Breast epithelium (tissue), 4 donors: Measurements from ENCODE around the gene SRRM5. TPM values are rescaled to one million over a fixed set of nuclear protein-coding genes. Genes with fewer than 3 reads are reported as not detected.
"Not testable (repeated sequence)": the region's sequence is repeated elsewhere in the genome, so short reads cannot be mapped to it uniquely, and the experiment has no call there.

Experiments
- DNase-seq, 2 donors: peaks; one replicate each; pipeline ENCODE4 v3.0.0-alpha.2; 2019; ENCODE audit warnings: low spot score in 2 of 2
- H3K27ac ChIP-seq, 2 donors: fragments of 200-600 bp; sonication (generic) in 1 of 2; one replicate each; pipeline ENCODE4 v1.5.1; 2016 to 2019; ENCODE audit warnings: mild to moderate bottlenecking in 1 of 2
- H3K27me3 ChIP-seq, 2 donors: fragments of 200-600 bp; sonication (generic) in 1 of 2; one replicate each; pipeline versions ENCODE4 v1.5.1 to v1.6.0; 2017 to 2019; ENCODE audit warnings: control low read depth in 1 of 2, mild to moderate bottlenecking in 1 of 2
- H3K36me3 ChIP-seq: fragments of 200-600 bp; one replicate; pipeline ENCODE4 v1.5.1; 2019
- H3K4me1 ChIP-seq, 2 donors: fragments of 200-600 bp; sonication (generic); one replicate each; pipeline ENCODE4 v1.5.1; 2016 to 2019; ENCODE audit warnings: control low read depth in 1 of 2
- H3K4me3 ChIP-seq, 3 donors: fragments of 200-600 bp; sonication (generic); 1 replicate in 2 of 3; 2 replicates in 1 of 3; pipeline ENCODE4 v1.5.1; 2016 to 2019; ENCODE audit warnings: mild to moderate bottlenecking in 3 of 3, moderate library complexity in 2 of 3
- H3K9me3 ChIP-seq, 2 donors: fragments of 200-600 bp; sonication (generic) in 1 of 2; one replicate each; pipeline ENCODE4 v1.5.1; 2016 to 2019; ENCODE audit warnings: control low read depth in 1 of 2
- CTCF ChIP-seq, 3 donors: fragments of 450-650 bp; IDR thresholded peaks; one replicate each; pipeline ENCODE4 v1.5.1; 2016 to 2017; ENCODE audit warnings: antibody characterized with exemption in 3 of 3, mild to moderate bottlenecking in 3 of 3, moderate library complexity in 3 of 3
- POLR2A ChIP-seq: fragments of 450-650 bp; IDR thresholded peaks from one replicate; pipeline ENCODE4 v1.6.1; 2016; ENCODE audit warnings: antibody characterized with exemption, mild to moderate bottlenecking, moderate library complexity
- POLR2AphosphoS5 ChIP-seq, 3 donors: sonication (generic); formaldehyde crosslinking; IDR thresholded peaks; one replicate each; pipeline ENCODE4 v1.6.1; 2017; ENCODE audit warnings: antibody characterized with exemption in 3 of 3
- intact Hi-C: fragments of 100-400 bp; cut with DNase I; formaldehyde crosslinking; loops from one replicate; pipeline ENCODE4 v1.15.1; 2023; ENCODE audit warnings: low total_unique reads
- total RNA-seq, 3 donors: library from RNA; depleted of rRNA; stranded (reverse); fragments of >200 nt; gene quantifications; one replicate each; pipeline ENCODE4 v1.1.0, GENCODE V29; 2016

Gene SRRM5
- total RNA-seq, 3 donors from 2014 or later, result 0.32 to 1.6 (median 0.33) TPM

DNA sequence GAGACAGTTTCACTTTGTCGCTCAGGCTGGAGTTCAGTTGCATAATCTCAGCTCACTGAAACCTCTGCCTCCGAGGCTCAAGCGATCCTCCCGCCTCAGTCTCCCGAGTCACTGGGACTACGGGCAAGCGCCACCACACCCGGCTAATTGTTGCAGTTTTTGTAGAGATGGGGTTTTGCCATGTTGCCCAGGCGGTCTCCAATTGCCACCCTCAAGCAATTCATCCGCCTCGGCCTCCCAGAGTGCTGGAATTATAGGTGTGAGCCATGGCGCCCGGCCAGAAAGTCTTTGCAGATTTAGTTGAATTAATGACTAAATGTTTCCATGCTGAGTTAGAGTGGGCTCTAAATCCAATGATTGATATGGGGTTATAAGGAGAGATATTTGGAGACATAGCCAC lies 32.3 kb downstream of the SRRM5 start:
- no peaks in the 10 kb centered on the region for H3K4me1 ChIP-seq
- H3K36me3 ChIP-seq, result no peaks in the 10 kb centered on the region
- no peak for DNase-seq
- no peak for TF ChIP-seq CTCF (IDR thresholded peaks at IDR 0.05)
- TF ChIP-seq POLR2A, result no peak
- no peak for TF ChIP-seq POLR2AphosphoS5 (IDR thresholded peaks at IDR 0.05)
- no peaks in the 10 kb centered on the region for H3K27me3 ChIP-seq
- no peaks in the 10 kb centered on the region for H3K9me3 ChIP-seq
- no peak overlapping the region for H3K4me3 ChIP-seq
- intact Hi-C loops, result no loop called here
- H3K27ac ChIP-seq, result no peak overlapping the region

DNA sequence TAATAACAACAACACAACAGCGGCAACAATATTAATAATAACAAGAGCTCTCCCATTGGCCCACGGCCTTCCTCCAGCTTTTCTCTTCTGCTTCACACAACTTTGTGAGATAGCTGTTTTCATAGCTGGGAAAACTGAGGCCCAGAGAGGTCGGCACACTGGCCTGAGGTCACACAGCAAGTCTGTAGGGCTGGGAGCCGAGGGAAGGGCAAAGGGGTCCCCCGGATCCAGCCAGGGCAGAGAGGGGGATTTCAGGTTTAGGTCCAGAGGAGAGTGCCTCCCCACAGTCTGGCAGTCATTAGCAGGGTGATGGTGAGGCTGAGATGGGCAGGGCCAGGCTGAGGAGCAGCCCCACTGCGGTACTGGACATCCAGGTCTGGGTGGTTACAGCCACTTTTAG lies 36.7 kb downstream of the SRRM5 start:
- H3K36me3 ChIP-seq, result no peaks in the 10 kb centered on the region
- no peak overlapping the region for H3K27ac ChIP-seq
- H3K27me3 ChIP-seq, result no peaks in the 10 kb centered on the region
- H3K4me3 ChIP-seq, result no peak overlapping the region
- no peaks in the 10 kb centered on the region for H3K9me3 ChIP-seq
- intact Hi-C loops, result no loop called here
- DNase-seq, result no peak
- TF ChIP-seq CTCF (IDR thresholded peaks at IDR 0.05), result no peak
- TF ChIP-seq POLR2AphosphoS5 (IDR thresholded peaks at IDR 0.05), result no peak
- TF ChIP-seq POLR2A, result no peak
- H3K4me1 ChIP-seq, result no peaks in the 10 kb centered on the region

DNA sequence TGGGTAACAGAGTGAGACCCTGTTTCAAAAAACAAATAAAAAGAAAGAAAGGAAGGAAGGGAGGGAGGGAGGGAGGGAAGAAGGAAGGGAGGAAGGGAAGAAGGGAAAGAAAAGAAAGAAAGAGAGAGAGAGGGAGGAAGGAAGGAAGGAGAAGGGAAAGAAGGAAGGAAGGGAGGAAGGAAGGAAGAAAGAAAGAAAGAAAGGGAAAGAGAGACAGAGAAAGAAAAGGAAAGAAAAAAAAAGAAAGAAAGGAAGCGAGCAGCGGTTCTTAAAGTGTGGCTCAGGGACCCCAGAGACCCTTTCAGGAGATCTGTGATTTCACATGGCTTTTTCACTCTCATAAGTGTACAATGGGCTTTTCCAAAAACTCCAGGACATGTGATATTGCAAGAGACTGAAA lies 37.6 kb downstream of the SRRM5 start:
- Histone ChIP-seq H3K4me1 (no peaks in the 10 kb centered on the region), H3K27ac (no peak overlapping the region), H3K9me3 (no peaks in the 10 kb centered on the region), H3K27me3 (no peaks in the 10 kb centered on the region), H3K4me3 (no peak overlapping the region), H3K36me3 (no peaks in the 10 kb centered on the region)
- intact Hi-C loops, result no loop called here
- DNase-seq, result no peak
- TF ChIP-seq POLR2A (no peak), CTCF (IDR thresholded peaks at IDR 0.05) (no peak), POLR2AphosphoS5 (IDR thresholded peaks at IDR 0.05) (no peak)

DNA sequence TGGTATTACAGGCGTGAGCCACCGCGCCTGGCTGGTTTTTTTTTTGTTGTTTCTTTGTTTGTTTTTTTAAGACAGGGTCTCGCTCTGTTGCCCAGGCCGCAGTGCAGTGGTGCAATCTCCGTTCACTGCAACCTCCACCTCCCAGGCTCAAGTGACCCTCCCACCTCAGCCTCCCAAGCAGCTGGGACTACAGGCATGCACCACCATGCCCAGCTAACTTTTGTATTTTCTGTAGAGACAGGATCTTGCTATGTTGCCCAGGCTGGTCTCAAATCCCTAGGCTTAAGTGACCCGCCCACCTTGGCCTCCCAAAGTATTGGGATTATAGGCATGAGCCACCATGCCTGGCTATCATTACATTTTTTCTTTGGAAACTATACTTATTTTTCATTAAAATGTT lies 38.4 kb downstream of the SRRM5 start:
- H3K9me3 ChIP-seq, H3K4me3 ChIP-seq, H3K27me3 ChIP-seq, intact Hi-C loops, H3K36me3 ChIP-seq, H3K4me1 ChIP-seq, DNase-seq, H3K27ac ChIP-seq: not testable (repeated sequence)

GRCh38 chr19:43651758-43652545 lies 40.1 kb downstream of the SRRM5 start:
- intact Hi-C loops, result no loop called here
- Histone ChIP-seq H3K4me3 (peak overlapping the region in 2 of 3 donors; percentile 21 to 23), H3K36me3 (no peaks in the 10 kb centered on the region), H3K4me1 (no peaks in the 10 kb centered on the region), H3K9me3 (no peaks in the 10 kb centered on the region), H3K27ac (no peak overlapping the region), H3K27me3 (no peaks in the 10 kb centered on the region)
- TF ChIP-seq POLR2A (no peak), CTCF (IDR thresholded peaks at IDR 0.05) (peak; percentile 53 to 82 (median 77))
- peak; percentile 60 to 71 for DNase-seq

DNA sequence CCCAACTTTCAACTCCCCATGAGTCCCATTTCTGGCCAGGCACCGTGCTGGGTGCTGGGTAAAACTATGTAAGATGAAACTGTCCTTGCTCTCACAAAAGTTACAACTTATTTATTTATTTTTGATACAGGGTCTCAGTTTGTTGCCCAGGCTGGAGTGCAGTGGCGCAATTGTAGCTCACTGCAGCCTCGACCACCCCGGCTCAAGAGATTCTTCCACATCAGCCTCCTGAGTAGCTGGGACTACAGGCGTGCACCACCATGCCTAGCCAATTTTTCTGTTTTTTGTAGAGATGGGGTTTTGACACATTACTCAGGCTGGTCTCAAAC lies 40.6 kb downstream of the SRRM5 start:
- Histone ChIP-seq H3K36me3 (no peaks in the 10 kb centered on the region), H3K9me3 (no peaks in the 10 kb centered on the region), H3K27ac (no peak overlapping the region), H3K4me1 (no peaks in the 10 kb centered on the region), H3K27me3 (no peaks in the 10 kb centered on the region), H3K4me3 (no peak overlapping the region)
- no peak for DNase-seq
- TF ChIP-seq CTCF (IDR thresholded peaks at IDR 0.05) (no peak), POLR2A (no peak), POLR2AphosphoS5 (IDR thresholded peaks at IDR 0.05) (no peak)
- intact Hi-C loops, result no loop called here
